MCF 10A (cell line): ENCODE measurements around the gene NAPSA. TPM values are rescaled to one million over a fixed set of nuclear protein-coding genes. Genes with fewer than 3 reads are reported as not detected.
"Not testable (repeated sequence)": the region's sequence is repeated elsewhere in the genome, so short reads cannot be mapped to it uniquely, and the experiment has no call there.

Experiments used
- BruUV-seq: library from RNA; stranded (reverse); fragments of 400-500 nt; replicated peaks from 2 replicates; lab custom pipeline; 2021; lab: Mats Ljungman, UMichigan
- CTCF ChIA-PET: fragments of 300-600 bp; sonication (Branson Sonifier 250); formaldehyde crosslinking; extraction: SDS; loops from one replicate; lab custom pipeline; 2021; ENCODE audit warnings: antibody characterized with exemption, inconsistent platforms; lab: Yijun Ruan, JAX
- POLR2A ChIA-PET: fragments of 300-600, 350-650 bp; sonication (Branson Sonifier 250); formaldehyde crosslinking; extraction: SDS; loops from one replicate; lab custom pipeline; 2020; ENCODE audit warnings: antibody characterized with exemption, inconsistent platforms; lab: Yijun Ruan, JAX
- DNase-seq: peaks from one replicate; pipeline ENCODE4 v3.0.0-alpha.2; 2018; ENCODE audit not compliant: unreplicated experiment
- H3K27ac Mint-ChIP-seq: one replicate; pipeline ENCODE4 v1.8.0; 2022; ENCODE audit warnings: mild to moderate bottlenecking, low read depth, mixed read lengths; ENCODE audit not compliant: unreplicated experiment
- H3K27me3 Mint-ChIP-seq: one replicate; pipeline ENCODE4 v1.8.0; 2022; ENCODE audit warnings: mixed read lengths; ENCODE audit not compliant: insufficient read depth, unreplicated experiment
- H3K36me3 Mint-ChIP-seq: one replicate; pipeline ENCODE4 v1.8.0; 2022; ENCODE audit warnings: mild to moderate bottlenecking, moderate library complexity, mixed read lengths; ENCODE audit not compliant: insufficient read depth, unreplicated experiment
- H3K4me1 Mint-ChIP-seq: one replicate; pipeline ENCODE4 v1.8.0; 2022; ENCODE audit warnings: mixed read lengths; ENCODE audit not compliant: insufficient read depth, unreplicated experiment
- H3K4me3 Mint-ChIP-seq: one replicate; pipeline ENCODE4 v1.8.0; 2022; ENCODE audit warnings: mild to moderate bottlenecking, moderate library complexity, mixed read lengths; ENCODE audit not compliant: unreplicated experiment
- H3K9me3 Mint-ChIP-seq: one replicate; pipeline ENCODE4 v1.8.0; 2022; ENCODE audit warnings: mixed read lengths; ENCODE audit not compliant: unreplicated experiment
- intact Hi-C: fragments of 100-400 bp; cut with micrococcal nuclease; formaldehyde crosslinking; loops from 2 replicates; pipeline ENCODE4 v1.14.1; 2022
- total RNA-seq: library from RNA; stranded (reverse); gene quantifications from 2 replicates; pipeline ENCODE4 v1.2.3, GENCODE V29; 2022
- TF ChIP-seq, protein P1 (sequence below): fragments of 200-600 bp; IDR thresholded peaks from one replicate; pipeline ENCODE4 v1.8.0; 2022; ENCODE audit warnings: antibody characterized with exemption, mild to moderate bottlenecking; ENCODE audit not compliant: unreplicated experiment

Gene NAPSA
- total RNA-seq, 1 experiment from 2014 or later: 0.51 TPM

DNA sequence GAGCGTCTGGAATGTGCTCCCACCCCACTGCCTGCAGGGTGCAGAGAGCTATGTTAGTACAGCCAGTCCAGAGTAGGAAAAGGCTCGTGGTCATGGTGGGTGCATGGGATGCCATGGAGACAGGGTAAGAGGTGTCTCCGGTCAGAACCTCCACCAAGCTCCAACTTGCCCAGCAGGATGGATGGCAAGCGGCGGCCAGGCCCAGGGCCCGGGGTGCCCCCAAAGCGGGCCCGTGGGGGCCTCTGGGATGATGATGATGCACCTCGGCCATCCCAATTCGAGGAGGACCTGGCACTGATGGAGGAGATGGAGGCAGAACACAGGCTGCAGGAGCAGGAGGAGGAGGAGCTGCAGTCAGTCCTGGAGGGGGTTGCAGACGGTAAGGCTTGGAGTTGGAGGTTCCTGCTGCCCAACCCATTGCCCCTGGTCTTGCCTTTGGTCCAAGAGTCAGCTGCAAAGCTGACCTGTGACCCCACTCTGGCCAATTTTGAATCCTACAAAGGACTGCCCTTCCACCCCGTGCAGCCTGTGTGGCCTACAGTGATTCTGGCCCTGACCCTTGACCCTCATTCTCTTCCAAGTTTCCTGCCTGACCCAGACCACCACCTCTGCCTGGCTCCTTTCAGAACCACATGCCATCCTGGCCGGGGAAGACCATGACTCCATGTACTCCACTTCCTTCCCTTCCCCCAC, 33.4 kb upstream of the NAPSA start:
- no peak for DNase-seq
- H3K9me3 Mint-ChIP-seq: no peaks in the 10 kb centered on the region
- no peak overlapping the region for H3K27ac Mint-ChIP-seq
- intact Hi-C loops: no loop called here
- no peaks in the 10 kb centered on the region for H3K4me1 Mint-ChIP-seq
- H3K27me3 Mint-ChIP-seq: no peaks in the 10 kb centered on the region
- H3K4me3 Mint-ChIP-seq: no peak overlapping the region
- TF ChIP-seq, protein P1, sequence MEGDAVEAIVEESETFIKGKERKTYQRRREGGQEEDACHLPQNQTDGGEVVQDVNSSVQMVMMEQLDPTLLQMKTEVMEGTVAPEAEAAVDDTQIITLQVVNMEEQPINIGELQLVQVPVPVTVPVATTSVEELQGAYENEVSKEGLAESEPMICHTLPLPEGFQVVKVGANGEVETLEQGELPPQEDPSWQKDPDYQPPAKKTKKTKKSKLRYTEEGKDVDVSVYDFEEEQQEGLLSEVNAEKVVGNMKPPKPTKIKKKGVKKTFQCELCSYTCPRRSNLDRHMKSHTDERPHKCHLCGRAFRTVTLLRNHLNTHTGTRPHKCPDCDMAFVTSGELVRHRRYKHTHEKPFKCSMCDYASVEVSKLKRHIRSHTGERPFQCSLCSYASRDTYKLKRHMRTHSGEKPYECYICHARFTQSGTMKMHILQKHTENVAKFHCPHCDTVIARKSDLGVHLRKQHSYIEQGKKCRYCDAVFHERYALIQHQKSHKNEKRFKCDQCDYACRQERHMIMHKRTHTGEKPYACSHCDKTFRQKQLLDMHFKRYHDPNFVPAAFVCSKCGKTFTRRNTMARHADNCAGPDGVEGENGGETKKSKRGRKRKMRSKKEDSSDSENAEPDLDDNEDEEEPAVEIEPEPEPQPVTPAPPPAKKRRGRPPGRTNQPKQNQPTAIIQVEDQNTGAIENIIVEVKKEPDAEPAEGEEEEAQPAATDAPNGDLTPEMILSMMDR: no peak
- CTCF ChIA-PET: interaction anchor here (0.5 to 0.6 kb wide), 2 partner anchors 11 to 26 kb away, joined by 4 to 6 read pairs; no protein-coding TSS in a partner anchor
- no TSS peak for BruUV-seq
- POLR2A ChIA-PET: interaction anchor here (0.9 to 1.0 kb wide), 2 partner anchors 29 to 78 kb away, joined by 3 to 4 read pairs; no protein-coding TSS in a partner anchor
- peaks cover 19% of the 10 kb centered on the region for H3K36me3 Mint-ChIP-seq

DNA sequence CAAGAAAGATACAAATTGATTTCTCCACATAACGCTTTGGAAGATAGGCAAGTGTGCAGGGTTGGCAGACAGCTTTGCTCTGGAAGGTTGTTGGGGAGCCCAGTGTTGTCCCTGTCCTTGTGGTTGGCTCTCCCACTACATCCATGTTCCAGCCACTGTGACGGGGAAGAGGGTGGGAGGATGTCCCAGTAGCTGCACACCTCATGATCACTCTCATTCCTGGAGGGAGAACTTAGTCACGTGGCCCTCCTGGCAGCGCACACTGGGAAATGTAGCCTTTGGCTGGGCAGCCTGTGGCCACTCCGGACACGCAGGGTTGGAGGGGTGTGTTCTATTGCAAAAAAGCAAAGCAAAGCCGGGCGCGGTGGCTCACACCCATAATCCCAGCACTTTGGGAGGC, 28.6 kb upstream of the NAPSA start:
- ChIA-PET CTCF (interaction anchor here (1.0 kb wide), 1 partner anchor 37 kb away, joined by 3 read pairs; no protein-coding TSS in a partner anchor), POLR2A (interaction anchor here (0.7 kb wide), 1 partner anchor 9 kb away, joined by 3 read pairs; no protein-coding TSS in a partner anchor)
- Mint-ChIP-seq H3K36me3 (peaks cover 20% of the 10 kb centered on the region), H3K4me1 (no peaks in the 10 kb centered on the region), H3K4me3 (no peak overlapping the region), H3K27me3 (no peaks in the 10 kb centered on the region), H3K9me3 (no peaks in the 10 kb centered on the region), H3K27ac (no peak overlapping the region)
- intact Hi-C loops: no loop called here
- no TSS peak for BruUV-seq
- DNase-seq: no peak
- TF ChIP-seq, protein P1: no peak

DNA sequence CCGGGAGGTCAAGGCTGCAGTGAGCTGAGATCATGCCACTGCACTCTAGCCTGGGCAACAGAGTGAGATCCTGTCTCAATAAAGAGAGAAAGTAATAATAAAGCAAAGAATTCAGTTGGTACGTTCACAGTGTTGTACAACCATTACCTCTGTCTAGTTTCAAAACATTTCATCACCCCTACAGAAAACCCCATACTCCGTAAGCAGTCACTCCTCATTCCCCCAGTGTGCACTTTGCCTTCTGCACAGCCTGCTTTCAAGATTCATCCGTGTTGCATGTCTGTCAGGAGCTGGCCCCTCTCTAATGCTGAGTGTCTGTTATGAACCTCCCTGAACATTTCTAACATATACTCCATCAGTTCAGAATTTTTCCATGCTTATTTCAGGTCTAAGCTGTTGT, 28.1 kb upstream of the NAPSA start:
- CTCF ChIA-PET: interaction anchor here (1.0 kb wide), 1 partner anchor 36 kb away, joined by 3 read pairs; no protein-coding TSS in a partner anchor
- POLR2A ChIA-PET: interaction anchor here (0.7 kb wide), 1 partner anchor 8 kb away, joined by 3 read pairs; no protein-coding TSS in a partner anchor
- intact Hi-C loops: no loop called here
- Mint-ChIP-seq H3K27me3 (no peaks in the 10 kb centered on the region), H3K4me1 (no peaks in the 10 kb centered on the region), H3K27ac (no peak overlapping the region), H3K36me3 (peaks cover 23% of the 10 kb centered on the region), H3K4me3 (no peak overlapping the region), H3K9me3 (no peaks in the 10 kb centered on the region)
- BruUV-seq: no TSS peak
- no peak for DNase-seq
- TF ChIP-seq, protein P1: no peak

DNA sequence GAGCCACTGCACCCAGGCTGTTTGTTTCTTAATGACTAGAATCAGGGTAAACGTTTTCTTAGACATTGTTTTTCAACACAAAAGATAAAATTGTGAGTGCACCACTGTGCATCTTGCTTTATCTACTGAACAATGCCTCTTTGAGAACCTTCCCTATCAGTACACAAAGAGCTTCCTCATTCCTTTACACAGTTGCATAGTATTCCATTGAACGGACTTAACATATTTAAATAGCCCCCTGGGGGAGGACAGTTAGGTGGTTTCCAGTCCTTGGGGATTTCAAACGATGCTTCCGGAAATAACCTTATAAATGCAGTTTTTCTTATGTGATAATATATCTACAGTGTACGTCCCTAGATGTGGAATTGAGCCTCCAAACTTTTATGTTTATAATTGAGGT, 27.3 kb upstream of the NAPSA start:
- Mint-ChIP-seq H3K27ac (no peak overlapping the region), H3K4me1 (peaks cover under 1% of the 10 kb centered on the region), H3K4me3 (no peak overlapping the region), H3K36me3 (peaks cover 26% of the 10 kb centered on the region), H3K9me3 (no peaks in the 10 kb centered on the region), H3K27me3 (no peaks in the 10 kb centered on the region)
- intact Hi-C loops: no loop called here
- TF ChIP-seq, protein P1: no peak
- no TSS peak for BruUV-seq
- ChIA-PET CTCF (interaction anchor here (0.6 kb wide), 1 partner anchor 91 kb away, joined by 3 read pairs; no protein-coding TSS in a partner anchor), POLR2A (no interaction called here)
- no peak for DNase-seq

DNA sequence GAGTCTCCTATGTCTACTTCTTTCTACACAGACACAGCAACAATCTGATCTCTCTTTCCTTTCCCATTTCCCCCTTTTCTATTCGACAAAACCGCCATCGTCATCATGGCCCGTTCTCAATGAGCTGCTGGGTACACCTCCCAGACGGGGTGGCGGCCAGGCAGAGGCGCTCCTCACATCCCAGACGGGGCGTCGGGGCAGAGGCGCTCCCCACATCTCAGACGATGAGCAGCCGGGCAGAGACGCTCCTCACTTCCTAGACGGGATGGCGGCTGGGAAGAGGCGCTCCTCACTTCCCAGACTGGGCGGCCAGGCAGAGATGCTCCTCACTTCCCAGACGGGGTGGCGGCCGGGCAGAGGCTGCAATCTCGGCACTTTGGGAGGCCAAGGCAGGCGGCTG, 25.5 kb upstream of the NAPSA start:
- H3K27ac Mint-ChIP-seq, POLR2A ChIA-PET, intact Hi-C loops, H3K4me3 Mint-ChIP-seq, H3K4me1 Mint-ChIP-seq, BruUV-seq, DNase-seq, H3K27me3 Mint-ChIP-seq, H3K9me3 Mint-ChIP-seq: not testable (repeated sequence)
- H3K36me3 Mint-ChIP-seq: peaks cover 26% of the 10 kb centered on the region
- CTCF ChIA-PET: interaction anchor here (0.7 kb wide), 1 partner anchor 16 kb away, joined by 4 read pairs; no protein-coding TSS in a partner anchor

DNA sequence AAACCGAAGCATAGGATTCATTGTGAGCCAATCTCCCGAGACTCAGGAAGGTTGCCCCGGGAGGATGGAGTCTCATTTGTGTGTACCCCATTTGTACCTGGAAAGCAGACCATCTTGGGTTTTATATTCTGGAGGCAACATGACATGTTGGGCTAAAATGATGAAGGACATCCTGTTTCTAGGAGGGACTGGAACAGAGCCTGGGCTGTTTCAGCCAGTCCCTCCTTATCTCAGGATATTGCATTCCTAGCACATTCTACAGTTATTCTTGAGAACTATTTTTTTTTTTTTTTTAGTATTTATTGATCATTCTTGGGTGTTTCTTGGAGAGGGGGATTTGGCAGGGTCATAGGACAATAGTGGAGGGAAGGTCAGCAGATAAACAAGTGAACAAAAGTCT, 24.9 kb upstream of the NAPSA start:
- H3K27ac Mint-ChIP-seq, intact Hi-C loops, POLR2A ChIA-PET, H3K27me3 Mint-ChIP-seq, H3K9me3 Mint-ChIP-seq, H3K4me3 Mint-ChIP-seq, DNase-seq, CTCF ChIA-PET, BruUV-seq, H3K4me1 Mint-ChIP-seq: not testable (repeated sequence)
- peaks cover 20% of the 10 kb centered on the region for H3K36me3 Mint-ChIP-seq
